Retina (tissue), 1 donor: ENCODE measurements around the gene OPCML.

ENCODE experiments used
- DNase-seq: peaks from one replicate; pipeline ENCODE4 v3.0.0-alpha.2; 2016

Gene OPCML

DNA sequence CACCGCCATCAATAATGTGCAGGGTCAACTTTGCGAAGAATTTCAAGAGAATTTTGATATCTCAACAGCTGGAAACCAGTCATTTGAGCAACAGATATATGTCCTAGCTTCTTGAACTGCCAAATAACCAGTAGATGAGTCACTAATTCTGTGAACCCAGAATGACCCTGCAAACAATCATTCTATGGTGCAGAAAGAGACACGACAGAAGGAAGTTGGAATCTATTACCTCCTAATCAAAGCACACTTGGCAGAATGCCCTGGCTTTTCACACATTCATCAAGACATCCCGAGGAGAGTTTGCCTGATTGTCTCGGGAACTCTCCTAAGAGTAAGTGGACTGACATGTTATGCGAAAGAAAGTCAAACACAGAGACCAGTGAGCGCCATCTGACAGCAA lies 621.1 kb downstream of the OPCML start:
- DNase-seq: no peak

- peak; percentile 39 for DNase-seq
Observed at GRCh38 chr11:132910011-132910760, 622.1 kb downstream of the OPCML start.

GRCh38 chr11:132909021-132909606 lies 623.2 kb downstream of the OPCML start:
- no peak for DNase-seq

DNA sequence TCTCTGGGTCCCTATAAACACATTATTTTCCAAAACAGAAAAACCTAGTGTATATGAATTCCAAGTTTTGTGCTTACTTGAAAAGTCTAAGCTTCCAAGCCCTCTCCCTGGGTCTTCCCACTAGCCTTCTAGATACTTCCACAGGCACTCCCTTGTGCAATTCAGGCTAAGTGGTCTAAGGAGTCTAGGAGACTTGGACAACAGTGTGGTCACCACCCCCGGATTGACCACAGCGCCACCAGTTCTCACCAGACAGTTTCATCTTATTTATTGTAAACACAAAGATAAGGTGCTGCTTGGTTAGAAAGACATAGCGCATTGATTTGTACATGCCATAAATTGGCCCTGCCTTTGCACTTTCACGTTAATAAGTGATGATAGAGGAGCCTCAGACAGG lies 623.9 kb downstream of the OPCML start:
- DNase-seq: no peak

GRCh38 chr11:132907651-132908413 lies 624.5 kb downstream of the OPCML start:
- no peak for DNase-seq

- peak; percentile 79 for DNase-seq
Observed at GRCh38 chr11:132904607-132905006, 627.7 kb downstream of the OPCML start.

- DNase-seq: no peak
Observed at GRCh38 chr11:132904091-132904490, 628.2 kb downstream of the OPCML start.

GRCh38 chr11:132901638-132902471 lies 630.4 kb downstream of the OPCML start:
- no peak for DNase-seq

DNA sequence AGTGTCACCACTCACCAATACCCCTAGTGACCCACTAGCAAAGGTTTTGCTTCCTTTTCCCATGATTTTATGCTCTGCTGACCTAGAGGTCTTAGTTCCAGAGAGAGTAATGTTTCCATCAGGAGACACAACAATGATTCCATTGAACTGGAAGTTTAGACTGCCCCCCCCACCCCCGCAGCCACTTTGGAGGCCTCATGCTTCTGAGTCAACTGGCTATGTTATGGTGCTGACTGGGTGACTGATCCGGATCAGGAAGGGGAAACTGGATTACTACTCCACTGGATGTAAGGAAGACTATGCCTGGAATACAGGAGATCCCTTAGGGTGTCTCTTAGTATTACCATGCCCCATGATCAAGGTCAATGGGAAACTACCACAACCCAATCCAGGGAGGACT lies 633.6 kb downstream of the OPCML start:
- no peak for DNase-seq

DNA sequence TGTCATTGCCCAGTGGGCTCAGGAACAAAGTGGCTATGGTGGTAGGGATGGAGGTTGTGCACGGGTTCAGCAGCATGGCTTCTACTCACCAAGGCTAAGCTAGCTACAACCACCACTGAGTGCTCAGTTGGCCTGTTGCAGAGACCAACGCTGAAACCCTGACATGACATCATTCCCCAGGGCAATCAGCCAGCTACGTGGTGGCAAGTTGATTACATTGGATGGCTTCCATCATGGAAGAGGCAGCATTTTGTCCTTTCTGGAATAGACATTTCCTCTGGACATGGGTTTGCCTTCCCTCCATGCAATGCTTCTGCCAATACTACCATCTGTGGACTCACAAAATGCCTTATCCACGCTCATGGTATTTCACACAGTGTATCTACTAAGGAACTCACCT lies 634.3 kb downstream of the OPCML start:
- DNase-seq: no peak

DNA sequence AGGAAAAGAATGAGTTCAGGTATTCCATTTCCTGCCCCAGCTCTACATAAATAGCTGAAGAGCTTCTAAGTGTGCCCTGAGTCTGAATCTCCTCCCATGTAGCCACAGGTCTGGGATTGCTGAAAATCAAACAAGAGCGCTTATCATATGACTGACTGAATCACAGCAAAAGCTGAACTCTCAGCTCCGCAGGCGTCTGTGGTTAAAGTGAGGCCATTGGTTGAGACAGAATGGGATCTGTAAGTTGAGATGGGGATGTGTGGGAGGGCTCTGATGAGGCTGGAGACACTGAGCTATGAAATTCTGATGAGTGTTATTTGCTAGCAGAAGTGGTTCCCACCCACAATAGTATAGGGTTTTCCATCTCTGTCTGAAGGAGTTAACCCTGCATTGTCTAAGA lies 637.0 kb downstream of the OPCML start:
- no peak for DNase-seq

GRCh38 chr11:132894606-132895005 lies 637.7 kb downstream of the OPCML start:
- no peak for DNase-seq

DNA sequence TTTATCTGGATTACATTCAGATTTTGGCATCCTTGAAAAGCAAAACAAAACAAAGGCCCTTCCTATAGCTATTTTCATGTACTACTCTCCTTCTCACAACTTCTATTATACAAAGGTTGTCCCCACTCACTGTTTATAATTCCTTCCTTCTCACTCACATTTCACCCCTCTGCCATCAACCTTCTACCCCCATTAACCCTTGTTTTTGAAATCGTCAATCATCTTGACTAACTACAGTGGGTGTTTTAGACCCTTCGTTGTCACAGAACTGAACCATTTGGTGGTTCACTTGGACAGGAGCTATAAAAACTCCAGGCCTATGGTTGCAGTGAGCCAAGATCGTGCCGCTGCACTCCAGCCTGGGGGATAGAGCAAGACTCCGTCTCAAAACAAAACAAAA lies 639.4 kb downstream of the OPCML start:
- no peak for DNase-seq

- no peak for DNase-seq
Observed at GRCh38 chr11:132888226-132888625, 644.1 kb downstream of the OPCML start.

- no peak for DNase-seq
Observed at GRCh38 chr11:132886335-132886734, 646.0 kb downstream of the OPCML start.

DNA sequence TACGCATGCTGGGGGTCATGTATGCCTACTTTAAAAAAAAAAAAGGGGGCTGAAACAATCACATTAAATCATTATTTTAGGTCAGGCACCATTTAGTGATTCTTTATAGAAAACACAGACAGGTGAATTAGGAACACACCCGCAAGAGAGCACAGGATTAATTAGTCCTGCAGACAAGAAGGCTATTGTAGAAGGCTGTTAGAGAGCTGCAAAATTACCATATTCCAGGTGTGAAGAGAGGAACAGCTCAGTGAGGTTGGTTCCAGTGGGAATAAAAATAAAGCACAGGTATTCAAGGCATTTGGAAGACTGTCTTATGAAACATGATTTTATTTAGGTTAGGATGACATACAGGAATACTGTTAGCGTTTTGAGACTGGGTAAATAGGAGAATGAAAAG lies 649.1 kb downstream of the OPCML start:
- DNase-seq: no peak

- DNase-seq: no peak
Observed at GRCh38 chr11:132881622-132882021, 650.7 kb downstream of the OPCML start.

DNA sequence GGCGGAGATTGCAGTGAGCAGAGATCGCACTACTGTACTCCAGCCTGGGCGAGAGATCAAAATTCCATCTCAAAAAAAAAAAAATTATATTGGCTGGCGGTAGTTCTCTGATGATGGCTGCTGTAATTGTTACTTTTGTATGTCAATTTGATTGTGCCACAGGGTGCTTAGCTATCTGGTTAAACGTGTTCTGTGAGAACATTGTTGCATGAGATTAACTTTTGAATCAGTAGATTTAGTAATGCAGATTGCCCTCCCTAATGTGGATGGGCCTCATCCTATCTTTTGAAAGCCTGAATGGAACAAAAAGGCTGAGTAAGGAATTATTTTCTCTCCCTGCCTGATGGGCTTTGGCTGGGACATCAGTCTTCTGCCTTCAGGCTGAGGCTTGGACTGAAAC lies 654.2 kb downstream of the OPCML start:
- no peak for DNase-seq

- no peak for DNase-seq
Observed at GRCh38 chr11:132876705-132877104, 655.6 kb downstream of the OPCML start.

DNA sequence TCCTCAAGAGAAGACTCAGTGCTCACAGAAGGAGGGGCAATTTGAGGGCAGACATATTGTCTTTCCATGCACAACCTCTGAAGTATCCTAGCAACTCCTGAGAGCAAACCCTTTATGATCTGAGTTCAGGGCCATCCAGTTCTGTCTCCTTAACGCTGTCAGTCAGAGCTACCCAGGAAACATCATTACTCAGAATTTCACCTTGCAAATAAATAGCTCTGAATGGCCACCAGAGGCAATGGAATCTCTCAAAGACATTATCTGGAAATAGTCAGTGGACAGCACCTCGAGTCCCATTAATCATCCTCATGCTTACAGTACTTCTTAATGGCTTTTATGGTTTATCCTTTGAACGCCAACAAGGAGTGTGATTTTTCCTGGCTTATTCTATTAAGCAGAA lies 656.1 kb downstream of the OPCML start:
- DNase-seq: no peak

GRCh38 chr11:132874638-132875037 lies 657.7 kb downstream of the OPCML start:
- DNase-seq: no peak

DNA sequence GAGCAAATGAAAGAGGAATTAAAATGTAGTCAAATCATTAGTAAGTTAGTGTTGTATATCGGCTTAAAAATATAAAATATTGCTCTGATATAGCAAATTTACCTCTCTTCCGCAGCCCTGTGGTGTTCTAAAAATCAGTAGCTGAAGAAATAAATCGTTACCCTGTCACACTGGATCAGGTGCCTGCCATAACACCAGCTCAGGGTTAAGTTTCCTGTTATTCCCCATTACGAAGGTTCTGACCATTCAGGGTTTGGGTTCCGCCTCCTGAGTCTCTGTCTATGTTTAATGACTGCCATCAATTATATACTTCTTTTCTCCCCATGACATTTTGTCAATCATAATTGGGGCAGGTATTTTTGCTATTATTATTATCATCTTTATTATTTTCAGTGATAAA lies 658.5 kb downstream of the OPCML start:
- no peak for DNase-seq

DNA sequence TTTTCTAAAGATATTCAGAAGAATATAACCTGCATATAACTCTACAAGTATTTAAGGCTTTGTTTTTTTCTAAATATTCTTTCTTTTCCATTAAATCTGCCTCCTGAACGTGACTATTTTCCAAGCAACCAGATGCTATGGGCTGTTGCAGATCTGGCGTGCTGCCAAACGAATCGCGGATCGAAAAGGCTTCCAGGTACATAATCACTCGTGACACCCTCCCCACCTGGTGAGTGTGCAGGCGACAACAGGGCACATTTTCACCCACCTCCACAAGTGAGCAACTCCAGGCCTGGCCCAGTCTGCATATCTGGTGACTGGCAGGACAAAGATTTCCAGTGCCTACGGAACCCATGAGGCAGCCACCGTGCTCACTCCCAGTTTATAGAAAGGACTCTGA lies 660.1 kb downstream of the OPCML start:
- DNase-seq: no peak
